Stomach smooth muscle (tissue), 2 donors: Measurements from ENCODE around the gene KCNA4.
"Not testable (repeated sequence)": the region's sequence is repeated elsewhere in the genome, so short reads cannot be mapped to it uniquely, and the experiment has no call there.

Experiments
- H3K27ac ChIP-seq: one replicate; pipeline ENCODE4 v1.7.0; 2013; ENCODE audit warnings: mild to moderate bottlenecking, low read length, inconsistent platforms
- H3K27me3 ChIP-seq, 2 donors: one replicate each; pipeline ENCODE4 v1.7.0; 2013; ENCODE audit warnings: low read length in 2 of 2; ENCODE audit not compliant: insufficient read depth in 2 of 2, control insufficient read depth in 1 of 2
- H3K36me3 ChIP-seq, 2 donors: one replicate each; pipeline ENCODE4 v1.7.0; 2013; ENCODE audit warnings: low read length in 2 of 2; ENCODE audit not compliant: control insufficient read depth in 2 of 2, insufficient read depth in 2 of 2
- H3K4me1 ChIP-seq: one replicate; pipeline ENCODE4 v1.7.0; 2013; ENCODE audit warnings: low read length; ENCODE audit not compliant: control insufficient read depth, insufficient read depth
- H3K4me3 ChIP-seq, 2 donors: one replicate each; pipeline ENCODE4 v1.7.0; 2013; ENCODE audit warnings: low read length in 2 of 2
- H3K9ac ChIP-seq, 2 donors: one replicate each; pipeline ENCODE4 v1.7.0; 2013; ENCODE audit warnings: low read length in 2 of 2, mild to moderate bottlenecking in 1 of 2
- H3K9me3 ChIP-seq, 2 donors: one replicate each; pipeline ENCODE4 v1.7.0; 2013; ENCODE audit warnings: low read length in 2 of 2; ENCODE audit not compliant: control insufficient read depth in 2 of 2
- donor health status: healthy.
- donor health status: Pancreatic carcinoma.

KCNA4 gene

DNA sequence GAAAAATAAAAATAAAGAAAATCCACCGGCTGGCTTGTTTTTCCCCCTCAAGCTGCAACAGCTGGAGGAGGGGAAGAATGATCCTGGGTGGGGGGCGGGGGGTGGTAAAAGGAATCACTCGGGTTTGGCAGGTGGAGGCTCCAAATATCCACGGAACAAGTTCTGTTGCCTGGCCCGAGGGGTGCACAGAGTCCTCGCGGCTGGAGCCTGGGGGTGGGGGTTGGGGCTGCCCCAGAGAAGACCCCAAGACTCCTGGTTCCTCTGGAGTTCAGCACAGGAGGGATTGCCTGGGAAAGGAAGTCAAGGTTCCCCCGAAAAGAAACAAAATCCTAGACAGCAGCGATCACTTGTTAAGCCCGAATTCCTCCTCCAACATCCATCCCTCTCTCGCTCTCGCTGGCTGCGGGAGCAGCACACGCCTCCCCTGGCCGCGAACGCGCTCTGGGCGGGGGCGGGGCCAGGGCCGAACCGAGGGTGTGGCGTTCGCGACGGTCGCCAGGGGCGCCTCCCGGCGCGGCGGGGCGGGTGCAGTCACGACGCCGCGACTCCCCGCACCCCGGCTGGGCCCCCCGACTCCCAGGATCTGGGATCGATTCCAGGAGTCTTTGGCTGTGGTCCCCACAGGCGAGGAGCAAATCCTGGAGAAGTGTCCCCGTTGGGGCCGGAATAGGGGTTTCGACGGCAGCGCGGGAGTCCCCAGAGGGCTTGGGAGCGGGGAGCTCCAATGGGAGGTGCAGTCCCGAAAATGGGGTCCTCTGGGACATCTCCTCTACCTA lies at the start of gene KCNA4:
Gene KCNA4 (minus strand): TSS at position 443 of the 776 bp plus-strand sequence. CDS start 4,352 bp downstream, outside the sequence.
- peak within 1 kb of the TSS in 1 of 2 donors; percentile 29 for H3K9ac ChIP-seq
- H3K9me3 ChIP-seq, result no peaks in the 10 kb centered on the region
- peak within 1 kb of the TSS; percentile 65 to 76 for H3K4me3 ChIP-seq
- peaks cover 0 to 5% of the 10 kb centered on the region in 2 donors for H3K27me3 ChIP-seq
- peaks cover 9% of the 10 kb centered on the region for H3K4me1 ChIP-seq
- H3K27ac ChIP-seq, result no peak within 1 kb of the TSS
- no peaks in the 10 kb centered on the region for H3K36me3 ChIP-seq

DNA sequence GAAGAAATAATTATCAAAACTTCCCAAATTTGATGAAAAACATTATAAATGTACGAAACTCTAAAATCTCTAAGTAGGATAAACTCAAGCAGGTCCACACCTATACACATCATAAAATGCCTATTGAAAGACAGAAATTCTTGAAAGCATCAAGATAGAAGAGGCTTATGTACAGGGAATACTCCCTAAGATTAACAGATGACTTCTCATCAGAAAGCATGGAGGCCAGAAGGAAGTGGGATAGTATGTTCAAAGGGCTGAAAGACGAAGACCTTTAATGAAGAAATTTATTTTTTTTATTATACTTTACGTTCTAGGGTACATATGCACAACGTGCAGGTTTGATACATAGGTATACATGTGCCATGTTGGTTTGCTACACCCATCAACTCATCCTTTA lies 45.3 kb upstream of the KCNA4 start:
- Histone ChIP-seq H3K4me1 (no peaks in the 10 kb centered on the region), H3K9ac (no peak overlapping the region), H3K4me3 (no peak overlapping the region), H3K36me3 (no peaks in the 10 kb centered on the region), H3K27ac (no peak overlapping the region), H3K9me3 (peaks cover 0 to 3% of the 10 kb centered on the region in 2 donors), H3K27me3 (no peaks in the 10 kb centered on the region)

DNA sequence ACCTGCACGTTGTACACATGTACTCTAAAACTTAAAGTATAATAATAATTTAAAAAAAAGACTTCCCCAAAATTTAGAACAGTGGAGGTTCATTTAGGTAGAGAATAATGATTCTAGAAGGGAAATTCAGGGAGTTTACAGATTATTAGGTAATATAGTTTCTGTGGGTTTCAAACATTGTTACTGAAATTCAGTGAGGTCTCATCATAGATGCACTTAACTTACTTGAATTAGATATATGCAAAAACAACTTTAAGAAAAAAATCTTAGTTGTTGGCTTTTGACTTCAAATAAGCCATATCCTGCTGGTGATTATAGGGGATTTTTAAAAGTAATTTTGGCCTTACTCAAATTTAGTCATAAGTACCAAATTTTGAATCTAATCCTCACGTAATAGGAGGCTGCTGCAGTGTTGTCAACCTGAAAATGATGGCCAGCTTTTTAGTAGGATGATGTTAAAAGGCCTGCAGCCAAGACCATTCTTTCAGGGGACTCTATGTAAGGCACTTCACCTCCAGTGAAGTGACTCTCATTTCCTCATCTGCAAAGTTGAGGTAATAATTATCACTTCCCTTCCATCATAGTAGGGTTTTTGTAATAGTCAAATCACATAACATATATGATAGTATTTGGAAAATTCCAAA lies 42.5 kb upstream of the KCNA4 start:
- Histone ChIP-seq H3K9ac (no peak overlapping the region), H3K36me3 (no peaks in the 10 kb centered on the region), H3K4me1 (no peaks in the 10 kb centered on the region), H3K27ac (no peak overlapping the region), H3K9me3 (peaks cover 0 to 3% of the 10 kb centered on the region in 2 donors), H3K4me3 (no peak overlapping the region), H3K27me3 (no peaks in the 10 kb centered on the region)

DNA sequence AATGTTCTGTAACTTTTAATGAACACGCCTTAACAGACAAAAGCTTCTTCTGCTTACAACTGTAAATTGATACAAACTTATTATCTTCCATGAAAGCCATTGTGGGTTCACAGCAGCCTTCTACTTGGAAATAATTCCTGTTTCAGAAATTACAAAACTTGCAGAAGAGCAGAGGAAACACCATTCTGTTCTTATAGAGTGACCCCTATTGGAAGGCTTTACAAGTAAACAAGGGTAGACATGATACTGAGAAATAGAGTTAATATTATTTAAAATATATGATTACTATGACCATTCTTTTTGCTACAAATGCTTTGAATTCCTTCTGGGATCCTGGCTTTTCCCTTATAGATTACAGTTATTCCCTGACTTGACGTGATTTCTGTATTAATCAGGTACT lies 32.4 kb upstream of the KCNA4 start:
- Histone ChIP-seq H3K27ac (no peak overlapping the region), H3K4me1 (no peaks in the 10 kb centered on the region), H3K4me3 (no peak overlapping the region), H3K36me3 (no peaks in the 10 kb centered on the region), H3K27me3 (no peaks in the 10 kb centered on the region), H3K9ac (no peak overlapping the region), H3K9me3 (no peaks in the 10 kb centered on the region)

DNA sequence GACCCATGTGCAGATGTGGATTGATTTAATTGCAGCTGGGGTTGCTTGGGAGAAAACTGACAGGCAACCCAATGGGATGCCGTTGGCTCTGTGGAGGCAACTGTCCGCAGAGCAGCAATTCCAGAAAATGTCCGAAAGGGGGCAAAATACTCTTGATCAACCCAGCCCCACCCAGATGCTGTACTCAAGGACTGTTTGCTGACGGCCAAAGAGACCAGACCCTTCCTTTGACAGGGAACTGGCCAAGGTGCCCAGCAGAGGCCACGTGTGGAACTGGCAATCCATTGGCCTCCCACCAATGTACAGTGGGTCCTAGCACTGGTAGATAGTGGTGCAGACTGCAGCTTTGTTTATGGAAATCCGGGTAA lies 29.7 kb upstream of the KCNA4 start:
- no peaks in the 10 kb centered on the region for H3K27me3 ChIP-seq
- no peak overlapping the region for H3K27ac ChIP-seq
- no peaks in the 10 kb centered on the region for H3K36me3 ChIP-seq
- H3K9me3 ChIP-seq, result no peaks in the 10 kb centered on the region
- no peaks in the 10 kb centered on the region for H3K4me1 ChIP-seq
- no peak overlapping the region for H3K4me3 ChIP-seq
- H3K9ac ChIP-seq, result no peak overlapping the region

DNA sequence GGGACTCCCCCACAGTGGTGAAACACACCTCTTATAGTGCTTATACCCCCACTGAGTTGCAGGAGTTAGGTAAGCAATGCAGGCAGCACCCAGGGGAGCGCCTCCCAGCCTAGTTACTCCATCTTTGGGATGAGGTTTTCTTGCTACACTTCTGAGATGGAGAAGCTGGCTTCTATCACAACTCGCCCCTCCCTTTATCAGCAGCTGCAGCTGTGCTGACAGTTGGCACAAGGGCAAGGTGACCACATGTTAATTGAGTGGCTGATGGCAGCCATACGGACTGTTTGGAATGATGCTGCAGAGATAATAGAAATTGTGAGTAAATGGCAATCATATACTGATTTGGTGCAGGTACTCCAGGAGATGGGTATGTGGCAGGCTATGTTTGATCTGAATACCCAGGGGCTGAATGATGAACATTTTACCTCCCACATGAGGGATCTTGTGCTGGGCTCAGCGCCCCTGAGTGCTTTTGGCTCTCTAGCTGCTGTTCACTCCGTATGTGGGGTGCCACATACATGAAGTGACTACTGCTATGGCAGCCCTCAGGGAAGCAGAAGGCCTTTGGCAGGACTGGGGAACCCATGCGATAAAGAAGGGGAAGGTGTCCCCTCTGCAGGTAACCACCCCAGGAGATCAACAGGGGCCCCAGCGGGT lies 29.2 kb upstream of the KCNA4 start:
- Histone ChIP-seq H3K9me3 (no peaks in the 10 kb centered on the region), H3K36me3 (no peaks in the 10 kb centered on the region), H3K27ac (no peak overlapping the region), H3K4me3 (no peak overlapping the region), H3K9ac (no peak overlapping the region), H3K27me3 (no peaks in the 10 kb centered on the region), H3K4me1 (no peaks in the 10 kb centered on the region)

DNA sequence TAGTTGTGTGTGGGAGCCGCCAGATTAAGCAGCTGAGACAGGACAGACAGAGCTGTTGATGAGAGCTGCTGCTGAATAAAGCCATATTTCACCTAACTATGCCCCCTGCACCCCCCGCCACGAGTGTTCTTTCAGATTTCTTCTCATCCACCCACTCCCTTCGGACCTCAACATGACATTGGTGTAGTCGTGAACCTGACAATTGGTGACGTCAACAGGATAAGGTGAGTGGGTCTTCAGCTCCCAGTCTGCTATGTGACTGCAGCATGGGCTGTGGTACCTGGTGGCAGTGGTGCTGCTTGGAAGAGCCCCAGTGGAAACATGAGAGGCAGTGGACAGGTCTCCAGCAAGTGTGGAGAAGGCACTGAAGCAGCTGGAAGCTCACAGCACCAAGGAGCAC lies 28.3 kb upstream of the KCNA4 start:
- H3K4me1 ChIP-seq, result no peaks in the 10 kb centered on the region
- H3K36me3 ChIP-seq, result no peaks in the 10 kb centered on the region
- H3K9ac ChIP-seq, result no peak overlapping the region
- no peak overlapping the region for H3K27ac ChIP-seq
- H3K9me3 ChIP-seq, result no peaks in the 10 kb centered on the region
- no peaks in the 10 kb centered on the region for H3K27me3 ChIP-seq
- H3K4me3 ChIP-seq, result no peak overlapping the region

DNA sequence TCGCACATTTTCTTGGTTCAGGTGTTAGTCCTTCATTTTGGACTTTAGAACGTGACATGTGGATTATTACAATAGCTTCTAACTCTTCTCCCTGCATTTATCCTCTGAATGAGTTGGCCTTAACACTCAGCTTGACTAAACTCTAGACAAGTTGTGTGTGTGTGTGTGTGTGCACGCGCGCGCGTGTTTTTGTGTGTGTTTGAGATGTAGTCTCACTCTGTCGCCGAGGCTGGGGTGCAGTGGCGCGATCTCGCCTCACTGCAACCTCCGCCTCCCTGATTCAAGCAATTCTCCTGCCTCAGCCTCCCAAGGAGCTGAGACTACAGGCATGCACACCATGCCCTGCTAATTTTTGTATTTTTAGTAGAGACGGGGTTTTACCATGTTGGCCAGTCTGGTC lies 24.3 kb upstream of the KCNA4 start:
- Histone ChIP-seq H3K4me1 (no peaks in the 10 kb centered on the region), H3K36me3 (no peaks in the 10 kb centered on the region), H3K4me3 (no peak overlapping the region)

DNA sequence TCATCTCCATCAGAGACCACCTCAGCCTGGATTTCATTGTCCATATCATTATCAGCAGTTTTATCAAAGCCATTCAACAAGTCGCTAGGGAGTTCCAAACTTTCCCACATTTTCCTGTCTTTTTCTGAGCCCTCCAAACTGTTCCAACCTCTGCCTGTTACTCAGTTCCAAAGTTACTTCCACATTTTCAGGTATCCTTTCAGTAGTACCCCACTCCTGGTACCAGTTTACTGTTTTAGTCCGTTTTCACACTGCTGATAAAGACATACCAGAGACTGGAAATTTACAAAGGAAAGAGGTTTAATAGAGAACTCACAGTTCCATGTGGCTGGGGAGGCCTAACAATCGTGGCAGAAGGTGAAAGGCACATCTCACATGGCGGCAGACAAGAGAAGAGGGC lies 17.9 kb upstream of the KCNA4 start:
- not testable (repeated sequence) for H3K9ac ChIP-seq, H3K4me3 ChIP-seq, H3K27ac ChIP-seq, H3K27me3 ChIP-seq, H3K9me3 ChIP-seq, H3K4me1 ChIP-seq, H3K36me3 ChIP-seq

More for the DNA sequence above, 24.3 kb upstream of the KCNA4 start:
- no peak overlapping the region for H3K9ac ChIP-seq
- no peaks in the 10 kb centered on the region for H3K27me3 ChIP-seq
- no peak overlapping the region for H3K27ac ChIP-seq
- H3K9me3 ChIP-seq, result no peaks in the 10 kb centered on the region

DNA sequence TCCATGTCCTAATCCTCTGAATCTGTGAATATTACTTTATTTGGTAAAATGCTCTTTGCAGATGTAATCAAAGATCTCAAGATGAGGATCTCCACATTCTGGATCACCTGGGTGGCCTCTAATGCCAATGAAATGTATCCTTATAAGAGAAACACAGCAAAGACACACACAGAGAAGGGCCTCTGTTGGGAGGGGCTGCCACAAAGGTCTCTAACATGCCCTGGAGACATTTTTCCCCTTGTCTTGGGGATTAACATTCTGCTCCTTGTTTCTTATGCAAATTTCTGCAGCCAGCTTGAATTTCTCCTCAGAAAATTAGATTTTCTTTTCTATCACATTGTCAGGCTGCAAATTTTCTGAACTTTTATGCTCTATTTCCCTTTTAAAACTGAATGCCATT lies 17.3 kb upstream of the KCNA4 start:
- not testable (repeated sequence) for H3K4me3 ChIP-seq, H3K9me3 ChIP-seq, H3K9ac ChIP-seq, H3K27ac ChIP-seq, H3K36me3 ChIP-seq, H3K4me1 ChIP-seq, H3K27me3 ChIP-seq
